Lower leg skin (tissue), 4 donors: ENCODE measurements around the gene NUDT17. TPM values are rescaled to one million over a fixed set of nuclear protein-coding genes. Genes with fewer than 3 reads are reported as not detected.
"Not testable (repeated sequence)": the region's sequence is repeated elsewhere in the genome, so short reads cannot be mapped to it uniquely, and the experiment has no call there.

Experiments
- DNase-seq, 2 donors: peaks; one replicate each; pipeline ENCODE4 v3.0.0-alpha.2; 2019; ENCODE audit warnings: low spot score in 2 of 2
- H3K4me3 ChIP-seq: fragments of 200-600 bp; sonication (generic); 2 replicates; pipeline ENCODE4 v1.5.1; 2017; ENCODE audit warnings: mild to moderate bottlenecking, low read depth; ENCODE audit not compliant: poor library complexity, severe bottlenecking
- POLR2A ChIP-seq, 2 donors: fragments of 450-650 bp; IDR thresholded peaks; one replicate each; pipeline ENCODE4 v1.6.1; 2016 to 2017; ENCODE audit warnings: antibody characterized with exemption in 2 of 2, mild to moderate bottlenecking in 1 of 2, moderate library complexity in 1 of 2
- WGBS, 2 donors: methylation state at CpG; one replicate each; pipeline ENCODE4 v1.1.5; 2018; 5-methylcytosine and 5-hydroxymethylcytosine counted together
- intact Hi-C: fragments of 100-400 bp; cut with DNase I; formaldehyde crosslinking; loops from one replicate; pipeline ENCODE4 v1.15.0; 2023; ENCODE audit warnings: low total_unique reads
- total RNA-seq, 4 donors: library from RNA; depleted of rRNA; stranded (reverse); fragments of >200 nt; gene quantifications; one replicate each; pipeline ENCODE4 v1.1.0, GENCODE V29; 2016
- TF ChIP-seq, protein P1 (sequence below), 3 donors: fragments of 450-650 bp; IDR thresholded peaks; one replicate each; pipeline ENCODE4 v1.5.1; 2016; ENCODE audit warnings: antibody characterized with exemption in 3 of 3, mild to moderate bottlenecking in 3 of 3, moderate library complexity in 2 of 3

The NUDT17 gene
- total RNA-seq, 4 donors from 2014 or later: 0.25 to 5.0 (median 2.5) TPM

DNA sequence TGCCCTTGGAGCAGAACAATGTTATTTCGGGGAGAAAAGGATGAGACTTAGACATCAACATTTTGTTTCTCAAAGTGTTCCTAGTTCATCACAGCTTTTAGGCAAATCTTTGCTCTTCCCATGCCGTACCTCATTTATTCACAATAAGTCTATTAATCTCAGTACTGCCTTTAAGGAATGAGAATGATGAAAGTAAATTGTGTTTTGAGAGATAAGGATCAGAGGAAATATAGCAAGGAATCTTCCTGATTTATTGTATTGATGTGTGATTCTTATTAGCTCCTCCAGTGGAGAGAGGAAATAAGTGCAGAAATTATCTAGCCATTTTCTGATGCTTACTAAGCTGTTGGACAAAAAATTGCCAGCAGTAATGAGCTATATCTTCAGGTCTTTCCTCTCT is 19.4 kb upstream of the NUDT17 start:
- no peak overlapping the region for H3K4me3 ChIP-seq
- intact Hi-C loops: no loop called here
- WGBS, 2 donors: 90 to 97% methylated on average over 2 of the region's 2 CpGs
- TF ChIP-seq, protein P1, sequence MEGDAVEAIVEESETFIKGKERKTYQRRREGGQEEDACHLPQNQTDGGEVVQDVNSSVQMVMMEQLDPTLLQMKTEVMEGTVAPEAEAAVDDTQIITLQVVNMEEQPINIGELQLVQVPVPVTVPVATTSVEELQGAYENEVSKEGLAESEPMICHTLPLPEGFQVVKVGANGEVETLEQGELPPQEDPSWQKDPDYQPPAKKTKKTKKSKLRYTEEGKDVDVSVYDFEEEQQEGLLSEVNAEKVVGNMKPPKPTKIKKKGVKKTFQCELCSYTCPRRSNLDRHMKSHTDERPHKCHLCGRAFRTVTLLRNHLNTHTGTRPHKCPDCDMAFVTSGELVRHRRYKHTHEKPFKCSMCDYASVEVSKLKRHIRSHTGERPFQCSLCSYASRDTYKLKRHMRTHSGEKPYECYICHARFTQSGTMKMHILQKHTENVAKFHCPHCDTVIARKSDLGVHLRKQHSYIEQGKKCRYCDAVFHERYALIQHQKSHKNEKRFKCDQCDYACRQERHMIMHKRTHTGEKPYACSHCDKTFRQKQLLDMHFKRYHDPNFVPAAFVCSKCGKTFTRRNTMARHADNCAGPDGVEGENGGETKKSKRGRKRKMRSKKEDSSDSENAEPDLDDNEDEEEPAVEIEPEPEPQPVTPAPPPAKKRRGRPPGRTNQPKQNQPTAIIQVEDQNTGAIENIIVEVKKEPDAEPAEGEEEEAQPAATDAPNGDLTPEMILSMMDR (IDR thresholded peaks at IDR 0.05): no peak
- no peak for DNase-seq

- no peak for DNase-seq
- intact Hi-C loops: no loop called here
- H3K4me3 ChIP-seq: no peak overlapping the region
- TF ChIP-seq POLR2A (IDR thresholded peaks at IDR 0.05): no peak
- TF ChIP-seq, protein P1 (IDR thresholded peaks at IDR 0.05): no peak
Measured at GRCh38 chr1:145827966-145828365, 17.5 kb upstream of the NUDT17 start.

DNA sequence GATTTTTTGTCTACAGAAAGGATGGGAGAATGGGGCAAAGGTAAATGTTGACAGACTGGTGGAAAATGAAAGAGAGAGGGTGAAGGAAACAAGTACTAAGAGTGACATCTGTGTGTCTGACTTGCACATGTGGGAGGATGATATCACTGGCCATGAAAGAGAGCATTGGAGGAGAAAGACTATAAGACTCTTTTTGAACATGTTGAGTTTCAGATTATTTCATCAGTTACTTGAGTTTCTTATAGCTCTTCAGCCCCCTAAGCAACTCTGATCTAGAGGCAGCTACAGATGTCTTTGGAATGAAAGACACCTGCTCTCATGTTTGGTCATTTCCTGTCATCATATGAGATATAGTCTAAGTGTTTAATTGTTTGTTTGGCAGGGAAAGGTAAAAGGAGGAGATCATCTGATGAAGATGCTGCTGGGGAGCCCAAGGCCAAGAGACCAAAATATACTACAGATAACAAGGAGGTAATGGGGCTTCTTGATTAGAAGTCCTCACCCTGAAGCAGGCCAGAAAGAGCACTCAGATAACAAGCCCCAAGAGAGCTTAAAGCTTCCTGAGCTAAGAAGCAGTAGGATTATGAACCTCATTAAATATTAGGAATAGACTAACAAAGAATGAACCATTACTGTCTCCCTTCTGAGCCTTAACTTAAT is 16.9 kb upstream of the NUDT17 start:
- no peak for DNase-seq
- H3K4me3 ChIP-seq: no peak overlapping the region
- intact Hi-C loops: no loop called here

DNA sequence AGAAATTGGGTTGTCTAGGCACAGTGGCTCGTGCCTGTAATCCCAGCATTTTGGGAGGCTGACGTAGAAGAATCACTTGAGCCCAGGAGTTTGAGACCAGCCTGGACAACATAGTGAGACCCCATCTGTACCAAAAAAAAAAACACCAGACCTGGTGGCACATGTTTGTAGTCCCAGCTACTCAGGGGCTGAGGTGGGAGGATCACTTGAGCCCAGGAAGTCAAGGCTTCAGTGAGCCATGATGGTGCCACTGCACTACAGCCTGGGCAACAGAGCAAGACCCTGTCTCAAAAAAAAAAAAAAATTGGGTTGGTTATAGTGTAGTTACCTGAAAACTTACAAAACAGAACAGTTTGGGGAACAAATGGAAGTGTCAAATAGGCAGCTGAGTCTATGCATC is 14.6 kb upstream of the NUDT17 start:
- intact Hi-C loops, DNase-seq, H3K4me3 ChIP-seq: not testable (repeated sequence)
- 100% methylated on average over 2 of the region's 2 CpGs for WGBS, 2 donors

More for the DNA sequence above, 16.9 kb upstream of the NUDT17 start:
- TF ChIP-seq, protein P1 (IDR thresholded peaks at IDR 0.05): no peak
- no peak for TF ChIP-seq POLR2A (IDR thresholded peaks at IDR 0.05)

DNA sequence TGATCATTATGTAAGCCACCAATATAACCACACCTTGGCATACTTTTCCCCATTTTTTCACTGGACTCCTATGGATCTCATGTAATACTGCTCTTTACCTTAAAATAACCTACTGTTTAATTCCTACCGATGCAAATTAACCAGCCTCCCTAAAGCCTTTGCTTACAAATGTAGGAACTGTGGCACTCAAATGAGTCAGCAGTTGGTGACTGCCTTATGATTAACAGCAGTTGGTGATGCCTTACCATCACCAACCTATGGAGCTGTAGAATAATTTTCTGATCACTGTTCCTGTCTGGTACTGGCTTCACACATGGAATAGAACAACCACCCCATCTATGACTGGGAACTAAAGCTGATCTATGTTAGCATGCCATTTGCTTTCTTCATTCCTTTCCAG is 7.8 kb upstream of the NUDT17 start:
- no peak overlapping the region for H3K4me3 ChIP-seq
- DNase-seq: no peak
- 100% methylated on average over 1 of the region's 1 CpG for WGBS, 2 donors
- intact Hi-C loops: no loop called here
- no peak for TF ChIP-seq POLR2A (IDR thresholded peaks at IDR 0.05)
- TF ChIP-seq, protein P1 (IDR thresholded peaks at IDR 0.05): no peak

- intact Hi-C loops: no loop called here
- no peak overlapping the region for H3K4me3 ChIP-seq
- TF ChIP-seq, protein P1 (IDR thresholded peaks at IDR 0.05): no peak
- TF ChIP-seq POLR2A (IDR thresholded peaks at IDR 0.05): no peak
- 70 to 79% methylated on average over 3 of the region's 3 CpGs for WGBS, 2 donors
- DNase-seq: no peak
Measured at GRCh38 chr1:145843031-145843430, 2.4 kb upstream of the NUDT17 start.
